ENCODE results near the gene PELI1.

Gene PELI1, protein sequence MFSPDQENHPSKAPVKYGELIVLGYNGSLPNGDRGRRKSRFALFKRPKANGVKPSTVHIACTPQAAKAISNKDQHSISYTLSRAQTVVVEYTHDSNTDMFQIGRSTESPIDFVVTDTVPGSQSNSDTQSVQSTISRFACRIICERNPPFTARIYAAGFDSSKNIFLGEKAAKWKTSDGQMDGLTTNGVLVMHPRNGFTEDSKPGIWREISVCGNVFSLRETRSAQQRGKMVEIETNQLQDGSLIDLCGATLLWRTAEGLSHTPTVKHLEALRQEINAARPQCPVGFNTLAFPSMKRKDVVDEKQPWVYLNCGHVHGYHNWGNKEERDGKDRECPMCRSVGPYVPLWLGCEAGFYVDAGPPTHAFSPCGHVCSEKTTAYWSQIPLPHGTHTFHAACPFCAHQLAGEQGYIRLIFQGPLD

GRCh38 chr2:64144057-64145013, at the start of gene PELI1:
PELI1 (minus strand) TSS chr2:64144420; CDS start chr2:64108310, 36,110 bp downstream.
- peak; percentile 84 for DNase-seq (ENCODE audit: low spot score)

DNA sequence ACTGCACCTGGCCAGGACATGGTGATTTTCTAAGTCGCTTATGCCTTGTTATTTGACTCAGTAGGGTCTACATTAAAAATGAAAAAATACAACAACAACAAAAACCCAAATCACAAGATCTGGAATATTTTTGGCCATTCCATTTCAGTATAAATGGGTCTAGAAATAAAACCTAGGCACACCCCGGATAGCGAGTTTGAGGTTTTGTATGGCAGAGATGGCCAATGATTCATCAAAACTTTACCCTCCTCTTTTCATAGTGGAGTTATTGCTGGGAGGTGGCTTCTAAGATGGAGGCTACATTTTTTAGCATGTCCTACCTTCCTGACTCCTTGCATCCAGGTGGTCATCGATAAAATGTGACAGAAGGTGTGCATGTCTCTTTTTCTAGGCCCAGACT, 49.3 kb upstream of the PELI1 start:
- no peak for DNase-seq (ENCODE audit: low spot score)

DNA sequence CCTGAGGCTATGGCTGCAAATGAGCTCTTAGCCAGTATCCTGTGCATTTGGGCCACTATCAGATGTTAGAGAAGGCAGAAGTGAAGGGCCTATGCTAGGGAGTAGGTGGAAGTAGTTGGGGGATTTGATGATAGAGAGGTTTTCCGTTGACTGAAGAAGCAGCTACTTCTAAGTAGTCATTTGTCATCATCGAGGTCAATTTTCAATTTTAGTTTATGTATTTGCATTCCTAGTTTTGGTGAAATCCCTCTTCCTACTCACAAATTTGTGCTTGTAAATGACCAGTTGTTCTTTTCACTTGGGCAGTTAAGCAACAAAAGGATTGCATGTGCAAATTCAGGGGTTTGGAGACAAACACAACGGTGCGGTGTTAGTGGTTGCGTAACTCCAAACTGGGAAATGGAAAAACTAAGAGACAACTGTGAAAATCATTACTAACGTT, 48.5 kb upstream of the PELI1 start:
- DNase-seq (ENCODE audit: low spot score), result no peak

- no peak for DNase-seq (ENCODE audit: low spot score)
These were observed 47.9 kb upstream of the PELI1 start for GRCh38 chr2:64192125-64192479.

GRCh38 chr2:64189586-64189985, 45.4 kb upstream of the PELI1 start:
- DNase-seq (ENCODE audit: low spot score), result no peak

DNA sequence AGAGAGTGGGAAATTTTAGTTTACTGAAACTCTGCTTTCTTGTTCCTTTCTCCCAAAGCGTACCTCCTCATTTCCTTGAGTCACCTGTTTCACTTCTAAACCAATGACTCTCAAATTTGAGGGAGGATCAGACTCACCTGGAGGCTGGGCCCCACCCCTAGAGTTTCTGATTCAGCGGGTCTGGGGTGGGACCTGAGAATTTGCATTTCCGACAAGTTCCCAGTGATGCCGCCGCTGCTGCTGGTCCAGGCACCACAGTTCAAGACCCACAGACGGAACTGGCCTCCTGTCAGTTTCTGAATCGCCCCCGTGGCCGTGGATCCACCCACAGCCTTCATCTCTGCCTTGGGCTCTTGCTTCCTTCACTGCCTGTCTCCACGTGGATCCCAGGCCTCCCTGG, 44.9 kb upstream of the PELI1 start:
- DNase-seq (ENCODE audit: low spot score), result no peak

- no peak for DNase-seq (ENCODE audit: low spot score)
These were observed 42.7 kb upstream of the PELI1 start for GRCh38 chr2:64186699-64187605.

GRCh38 chr2:64179582-64180321, 35.5 kb upstream of the PELI1 start:
- DNase-seq (ENCODE audit: low spot score), result no peak

DNA sequence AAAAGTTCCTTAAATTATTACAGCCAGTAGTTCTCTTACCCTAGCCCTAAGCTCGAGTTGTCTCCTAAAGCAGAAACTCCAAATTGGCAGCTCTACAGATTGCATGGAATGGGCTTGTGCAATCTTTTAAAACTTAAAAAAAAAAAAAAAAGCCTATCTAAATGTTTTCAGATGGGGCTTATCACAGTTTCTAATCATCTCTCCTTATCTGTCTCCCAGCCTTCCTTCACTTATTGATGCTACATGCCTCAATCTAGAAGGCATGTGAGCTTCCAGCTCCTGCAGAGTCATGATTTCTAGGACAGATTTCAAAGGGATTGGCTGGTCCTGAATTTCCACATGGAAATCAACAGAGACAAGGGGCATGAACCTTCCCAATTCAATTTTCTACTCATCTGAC, 33.1 kb upstream of the PELI1 start:
- DNase-seq (ENCODE audit: low spot score), result peak; percentile 3

- DNase-seq (ENCODE audit: low spot score), result no peak
These were observed 31.4 kb upstream of the PELI1 start for GRCh38 chr2:64175419-64176197.

GRCh38 chr2:64173156-64174135, 29.2 kb upstream of the PELI1 start:
- no peak for DNase-seq (ENCODE audit: low spot score)

GRCh38 chr2:64168756-64169155, 24.5 kb upstream of the PELI1 start:
- DNase-seq (ENCODE audit: low spot score), result no peak

DNA sequence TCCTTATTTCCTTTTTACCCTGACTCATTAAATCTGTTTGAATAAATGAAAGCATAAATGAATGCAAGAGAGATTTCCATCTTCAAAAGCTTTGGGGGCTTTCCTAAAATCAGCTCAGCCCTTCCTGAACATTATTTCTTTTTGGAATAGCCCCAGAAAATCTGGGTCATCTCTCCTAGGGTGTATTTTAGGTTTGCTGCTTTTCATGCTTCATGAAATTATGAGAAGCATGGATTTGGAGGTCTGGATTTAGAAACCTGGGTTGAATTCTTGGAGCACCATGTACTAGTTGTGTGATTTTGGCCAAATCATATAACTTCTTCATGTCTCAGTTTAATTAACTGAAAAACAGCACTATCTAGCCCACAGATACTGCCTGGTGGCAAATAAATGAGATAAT, 24.0 kb upstream of the PELI1 start:
- DNase-seq (ENCODE audit: low spot score), result no peak

DNA sequence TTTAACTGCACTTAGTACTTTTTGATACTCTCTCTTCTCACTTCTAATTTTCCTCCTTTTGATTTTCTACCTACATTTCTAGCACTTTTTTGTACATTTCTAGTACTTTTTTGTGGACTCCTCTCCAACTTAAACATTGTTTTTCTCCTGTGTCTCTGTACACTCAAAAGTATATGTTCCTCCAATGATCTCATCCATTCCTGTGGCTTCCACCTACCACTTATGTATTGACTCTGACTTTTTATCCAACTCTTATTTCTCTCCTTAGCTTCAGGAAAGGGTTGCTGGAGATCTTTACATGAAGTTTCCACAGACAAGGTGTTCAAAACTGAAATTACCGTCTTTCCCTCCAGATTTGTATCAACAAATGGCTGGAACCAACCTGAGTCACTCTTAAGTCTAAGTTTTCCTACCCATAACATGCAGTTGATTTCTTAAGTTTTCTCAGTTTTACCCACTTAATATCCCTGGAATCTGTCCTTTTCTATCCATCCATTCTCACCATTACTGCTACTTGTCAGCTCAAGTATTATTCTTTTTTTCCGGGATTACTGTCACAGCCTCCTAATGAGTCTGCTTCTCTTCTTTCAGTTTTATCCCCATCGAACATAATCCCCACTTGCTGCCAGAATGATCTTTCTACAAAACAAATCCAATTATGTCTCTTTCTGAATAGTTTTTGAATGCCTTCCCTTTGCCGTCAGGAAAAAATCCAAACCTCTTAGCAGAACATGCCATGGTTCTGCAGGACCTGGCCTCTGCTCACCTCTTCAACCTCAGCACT, 22.6 kb upstream of the PELI1 start:
- no peak for DNase-seq (ENCODE audit: low spot score)

DNA sequence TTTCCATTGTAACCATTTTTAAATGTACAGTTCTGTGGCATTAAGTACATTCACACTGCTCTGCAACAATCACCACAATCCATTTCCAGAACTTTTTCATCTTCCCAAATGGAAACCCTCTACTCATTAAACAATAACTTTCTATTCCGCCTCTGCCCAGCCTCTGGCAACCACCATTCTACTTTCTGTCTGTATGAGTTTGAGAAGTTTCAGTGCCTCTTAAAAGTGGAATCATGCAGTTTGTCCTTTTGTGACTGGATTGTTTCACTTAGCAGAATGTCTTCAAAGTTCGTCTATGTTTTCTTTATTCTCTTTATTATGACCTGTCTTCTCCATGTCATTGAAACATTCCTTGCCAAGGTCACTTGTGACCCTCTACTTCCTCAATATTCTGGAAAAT, 22.0 kb upstream of the PELI1 start:
- no peak for DNase-seq (ENCODE audit: low spot score)

- DNase-seq (ENCODE audit: low spot score), result no peak
These were observed 21.5 kb upstream of the PELI1 start for GRCh38 chr2:64165706-64166105.

- DNase-seq (ENCODE audit: low spot score), result no peak
These were observed 20.4 kb upstream of the PELI1 start for GRCh38 chr2:64164629-64165028.

GRCh38 chr2:64162516-64162915, 18.3 kb upstream of the PELI1 start:
- no peak for DNase-seq (ENCODE audit: low spot score)
